HCT116 (cell line): ENCODE data around the gene VRK3. TPM values are rescaled to one million over a fixed set of nuclear protein-coding genes. Genes with fewer than 3 reads are reported as not detected.

ENCODE experiments used
- ATAC-seq: fragments of 200-7000 bp; cut with Tn5 transposase; 2 replicates; pipeline ENCODE4 v1.9.1; 2020; ENCODE audit warnings: mild to moderate bottlenecking, moderate library complexity
- BruUV-seq: library from RNA; stranded (reverse); fragments of 400-500 nt; replicated peaks from 2 replicates; lab custom pipeline; 2021; lab: Mats Ljungman, UMichigan
- CTCF ChIA-PET: fragments of 300-600 bp; sonication (Branson Sonifier 250); formaldehyde crosslinking; loops from one replicate; lab custom pipeline; 2021; ENCODE audit warnings: antibody characterized with exemption; lab: Charles Lee
- POLR2A ChIA-PET: fragments of 300-600, 350-600 bp; sonication (Branson Sonifier 250); formaldehyde crosslinking; loops from one replicate; lab custom pipeline; 2021; ENCODE audit warnings: antibody characterized with exemption; lab: Charles Lee
- RAD21 ChIA-PET, 2 experiments: fragments of 300-600 bp; sonication (Branson Sonifier 250); formaldehyde crosslinking; loops; one replicate each; lab custom pipeline; 2023; ENCODE audit warnings: low total read pairs in 2 of 2; ENCODE audit not compliant: uncharacterized antibody in 2 of 2, unreplicated experiment in 2 of 2, low non-redundant PET in 1 of 2; lab: Charles Lee
- DNase-seq: peaks from one replicate; pipeline ENCODE4 v3.0.0-alpha.2; 2010; ENCODE audit warnings: low read depth, low spot score
- H2AFZ ChIP-seq: fragments of 200-600 bp; shearing (Covaris generic), sonication (generic); 2 replicates; pipeline ENCODE4 v1.6.1; 2017; ENCODE audit warnings: low read depth, mixed run types, mixed read lengths, antibody characterized with exemption, low read length; ENCODE audit not compliant: poor library complexity, severe bottlenecking
- H3K27ac ChIP-seq: 2 replicates; pipeline ENCODE4 v1.5.1; 2012; ENCODE audit warnings: low read depth, low read length
- H3K27me3 ChIP-seq: fragments of 200-600 bp; sonication (generic); 2 replicates; pipeline ENCODE4 v1.6.1; 2016; ENCODE audit warnings: mixed run types, low read length, mixed read lengths; ENCODE audit not compliant: insufficient read depth
- H3K36me3 ChIP-seq, 2 experiments: fragments of 200-500 bp in 1 of 2; fragments of 200-600 bp in 1 of 2; sonication (Bioruptor generic) in 1 of 2; sonication (generic) in 1 of 2; 2 replicates each; pipeline versions ENCODE4 v1.5.1 to v1.6.1; 2014 to 2016; ENCODE audit warnings: low read length in 2 of 2, inconsistent platforms in 1 of 2, mixed read lengths in 1 of 2, mixed run types in 1 of 2; ENCODE audit not compliant: insufficient read depth in 2 of 2, control insufficient read depth in 1 of 2
- H3K4me1 ChIP-seq, 2 experiments: fragments of 200-600 bp in 1 of 2; sonication (generic) in 1 of 2; 2 replicates each; pipeline versions ENCODE4 v1.5.1 to v1.6.1; 2012 to 2017; ENCODE audit warnings: low read length in 2 of 2, inconsistent platforms in 1 of 2, mild to moderate bottlenecking in 1 of 2, mixed read lengths in 1 of 2, mixed run types in 1 of 2, moderate library complexity in 1 of 2; ENCODE audit not compliant: insufficient read depth in 2 of 2, control insufficient read depth in 1 of 2
- H3K4me2 ChIP-seq: fragments of 200-600 bp; sonication (generic); 2 replicates; pipeline ENCODE4 v1.6.1; 2017; ENCODE audit warnings: mixed run types, low read length, mixed read lengths
- H3K4me3 ChIP-seq, 2 experiments: fragments of 200-600 bp in 1 of 2; sonication (generic) in 1 of 2; replicated peaks in 1 of 2; 2 replicates each; pipeline ENCODE4 v1.5.1; 2011 to 2016; ENCODE audit warnings: low read length in 2 of 2, control low read depth in 1 of 2, low read depth in 1 of 2, mild to moderate bottlenecking in 1 of 2, mixed read lengths in 1 of 2, mixed run types in 1 of 2
- H3K79me2 ChIP-seq: fragments of 200-600 bp; sonication (generic); 2 replicates; pipeline ENCODE4 v1.6.1; 2017; ENCODE audit warnings: mild to moderate bottlenecking, mixed run types, low read length, moderate library complexity, mixed read lengths; ENCODE audit not compliant: insufficient read depth
- H3K9ac ChIP-seq: fragments of 200-600 bp; sonication (generic); 2 replicates; pipeline ENCODE4 v1.6.1; 2016; ENCODE audit warnings: low read length, mixed read lengths
- H3K9me2 ChIP-seq: fragments of 200-600 bp; sonication (generic), shearing (Covaris generic); 2 replicates; pipeline ENCODE4 v1.6.1; 2017; ENCODE audit warnings: mixed run types, mild to moderate bottlenecking, moderate library complexity; ENCODE audit not compliant: insufficient read depth
- H3K9me3 ChIP-seq, 2 experiments: fragments of 200-500 bp in 1 of 2; fragments of 200-600 bp in 1 of 2; sonication (Bioruptor generic) in 1 of 2; sonication (generic) in 1 of 2; 2 replicates each; pipeline ENCODE4 v1.6.1; 2014 to 2017; ENCODE audit warnings: low read length in 2 of 2, mixed read lengths in 2 of 2, inconsistent platforms in 1 of 2, low read depth in 1 of 2, mild to moderate bottlenecking in 1 of 2, mixed run types in 1 of 2, moderate library complexity in 1 of 2; ENCODE audit not compliant: control insufficient read depth in 1 of 2, insufficient read depth in 1 of 2
- H4K20me1 ChIP-seq: fragments of 200-600 bp; sonication (generic), shearing (Covaris generic); 2 replicates; pipeline ENCODE4 v1.6.1; 2017; ENCODE audit warnings: mixed run types, mild to moderate bottlenecking, moderate library complexity; ENCODE audit not compliant: insufficient read depth
- CBX3 ChIP-seq: IDR thresholded peaks from 2 replicates; pipeline ENCODE4 v1.6.1; 2012; ENCODE audit warnings: low read depth
- CEBPB ChIP-seq: IDR thresholded peaks from 2 replicates; pipeline ENCODE4 v1.6.1; 2012; ENCODE audit warnings: low read depth
- EGR1 ChIP-seq: IDR thresholded peaks from 2 replicates; pipeline ENCODE4 v1.6.1; 2012; ENCODE audit warnings: low read depth
- EZH2 ChIP-seq: fragments of 200-600 bp; sonication (generic); IDR thresholded peaks from 2 replicates; pipeline ENCODE4 v1.6.1; 2017; ENCODE audit warnings: antibody characterized with exemption, mixed run types
- EZH2phosphoT487 ChIP-seq: fragments of 200-600 bp; IDR thresholded peaks from 2 replicates; pipeline ENCODE4 v1.6.1; 2018; ENCODE audit warnings: antibody characterized with exemption, borderline replicate concordance
- FOSL1 ChIP-seq: IDR thresholded peaks from 2 replicates; pipeline ENCODE4 v1.6.1; 2012; ENCODE audit warnings: low read depth
- JUND ChIP-seq: IDR thresholded peaks from 2 replicates; pipeline ENCODE4 v1.6.1; 2012
- POLR2A ChIP-seq: IDR thresholded peaks from 2 replicates; pipeline ENCODE4 v1.7.0; 2011; ENCODE audit warnings: borderline replicate concordance; ENCODE audit not compliant: insufficient read depth, insufficient read length; ENCODE audit errors: extremely low read depth
- POLR2AphosphoS5 ChIP-seq: IDR thresholded peaks from 2 replicates; pipeline ENCODE4 v1.6.1; 2011; ENCODE audit warnings: mild to moderate bottlenecking, low read depth, low read length, moderate library complexity
- RAD21 ChIP-seq: IDR thresholded peaks from 2 replicates; pipeline ENCODE4 v1.6.1; 2012; ENCODE audit warnings: low read depth, mild to moderate bottlenecking
- SIN3A ChIP-seq: IDR thresholded peaks from 2 replicates; pipeline ENCODE4 v1.6.1; 2012; ENCODE audit warnings: low read depth
- SP1 ChIP-seq: IDR thresholded peaks from 2 replicates; pipeline ENCODE4 v1.6.1; 2012; ENCODE audit warnings: low read depth
- TCF7L2 ChIP-seq: IDR thresholded peaks from 2 replicates; pipeline ENCODE4 v1.7.0; 2011; ENCODE audit warnings: borderline replicate concordance, inconsistent platforms; ENCODE audit not compliant: insufficient read depth, insufficient read length; ENCODE audit errors: extremely low read depth
- YY1 ChIP-seq: IDR thresholded peaks from 2 replicates; pipeline ENCODE4 v1.6.1; 2011; ENCODE audit warnings: low read length, low read depth, moderate library complexity, mild to moderate bottlenecking; ENCODE audit not compliant: insufficient replicate concordance; ENCODE audit errors: extremely low read depth
- ZFX ChIP-seq: fragments of 450-650 bp; IDR thresholded peaks from 2 replicates; pipeline ENCODE4 v1.6.1; 2017
- intact Hi-C: fragments of 100-400 bp; cut with micrococcal nuclease; formaldehyde crosslinking; loops from 2 replicates; pipeline ENCODE4 v1.10.0; 2022
- total RNA-seq: library from RNA; stranded (reverse); gene quantifications from one replicate; pipeline ENCODE4 v1.2.1, GENCODE V29; 2021; ENCODE audit not compliant: unreplicated experiment
- TF ChIP-seq, protein P1 (sequence below), 3 experiments: fragments of 200-600 bp in 1 of 3; sonication (generic) in 1 of 3; IDR thresholded peaks in 2 of 3; conservative IDR thresholded peaks in 1 of 3; 2 replicates each; pipeline ENCODE4 v1.5.1; 2012 to 2017; ENCODE audit warnings: low read depth in 2 of 3, low read length in 2 of 3, antibody characterized with exemption in 1 of 3, borderline replicate concordance in 1 of 3, control low read depth in 1 of 3, mild to moderate bottlenecking in 1 of 3, mixed read lengths in 1 of 3, mixed run types in 1 of 3, moderate library complexity in 1 of 3; ENCODE audit not compliant: insufficient read depth in 1 of 3
- TF ChIP-seq, protein P2 (sequence below): IDR thresholded peaks from 2 replicates; pipeline ENCODE4 v1.6.1; 2012; ENCODE audit warnings: low read depth
- TF ChIP-seq, protein P3 (sequence below): IDR thresholded peaks from 2 replicates; pipeline ENCODE4 v1.6.1; 2012

VRK3 gene
- total RNA-seq, 1 experiment from 2014 or later, result 44.0 TPM

DNA sequence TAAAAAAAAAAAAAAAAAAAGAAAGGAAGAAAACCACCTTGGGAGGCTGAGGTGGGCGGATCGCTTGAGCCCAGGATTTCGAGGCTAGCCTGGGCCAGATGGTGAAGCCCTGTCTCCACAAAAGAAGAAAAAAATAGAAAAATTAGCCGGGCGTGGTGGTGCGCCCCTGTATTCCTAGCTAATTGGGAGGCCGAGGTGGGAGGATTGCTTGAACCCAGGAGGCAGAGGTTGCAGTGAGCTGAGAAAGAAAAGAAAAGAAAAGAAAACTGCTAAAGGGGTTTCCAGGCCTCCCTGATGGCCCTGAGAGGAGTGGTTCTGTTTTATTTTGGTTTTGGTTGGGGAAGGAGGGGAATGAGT, 1.4 kb upstream of the VRK3 start (continued):
- TF ChIP-seq EZH2 (no peak), JUND (no peak), SP1 (no peak), EGR1 (no peak), POLR2A (no peak), TCF7L2 (no peak)
- TF ChIP-seq, protein P1, sequence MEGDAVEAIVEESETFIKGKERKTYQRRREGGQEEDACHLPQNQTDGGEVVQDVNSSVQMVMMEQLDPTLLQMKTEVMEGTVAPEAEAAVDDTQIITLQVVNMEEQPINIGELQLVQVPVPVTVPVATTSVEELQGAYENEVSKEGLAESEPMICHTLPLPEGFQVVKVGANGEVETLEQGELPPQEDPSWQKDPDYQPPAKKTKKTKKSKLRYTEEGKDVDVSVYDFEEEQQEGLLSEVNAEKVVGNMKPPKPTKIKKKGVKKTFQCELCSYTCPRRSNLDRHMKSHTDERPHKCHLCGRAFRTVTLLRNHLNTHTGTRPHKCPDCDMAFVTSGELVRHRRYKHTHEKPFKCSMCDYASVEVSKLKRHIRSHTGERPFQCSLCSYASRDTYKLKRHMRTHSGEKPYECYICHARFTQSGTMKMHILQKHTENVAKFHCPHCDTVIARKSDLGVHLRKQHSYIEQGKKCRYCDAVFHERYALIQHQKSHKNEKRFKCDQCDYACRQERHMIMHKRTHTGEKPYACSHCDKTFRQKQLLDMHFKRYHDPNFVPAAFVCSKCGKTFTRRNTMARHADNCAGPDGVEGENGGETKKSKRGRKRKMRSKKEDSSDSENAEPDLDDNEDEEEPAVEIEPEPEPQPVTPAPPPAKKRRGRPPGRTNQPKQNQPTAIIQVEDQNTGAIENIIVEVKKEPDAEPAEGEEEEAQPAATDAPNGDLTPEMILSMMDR (IDR thresholded peaks at IDR 0.05 in 2 of 3, conservative IDR thresholded peaks at IDR 0.05 in 1 of 3; ENCODE audit: borderline replicate concordance in 1 of 3, insufficient read depth in 1 of 3, low read depth in 2 of 3, low read length in 2 of 3), result no peak

DNA sequence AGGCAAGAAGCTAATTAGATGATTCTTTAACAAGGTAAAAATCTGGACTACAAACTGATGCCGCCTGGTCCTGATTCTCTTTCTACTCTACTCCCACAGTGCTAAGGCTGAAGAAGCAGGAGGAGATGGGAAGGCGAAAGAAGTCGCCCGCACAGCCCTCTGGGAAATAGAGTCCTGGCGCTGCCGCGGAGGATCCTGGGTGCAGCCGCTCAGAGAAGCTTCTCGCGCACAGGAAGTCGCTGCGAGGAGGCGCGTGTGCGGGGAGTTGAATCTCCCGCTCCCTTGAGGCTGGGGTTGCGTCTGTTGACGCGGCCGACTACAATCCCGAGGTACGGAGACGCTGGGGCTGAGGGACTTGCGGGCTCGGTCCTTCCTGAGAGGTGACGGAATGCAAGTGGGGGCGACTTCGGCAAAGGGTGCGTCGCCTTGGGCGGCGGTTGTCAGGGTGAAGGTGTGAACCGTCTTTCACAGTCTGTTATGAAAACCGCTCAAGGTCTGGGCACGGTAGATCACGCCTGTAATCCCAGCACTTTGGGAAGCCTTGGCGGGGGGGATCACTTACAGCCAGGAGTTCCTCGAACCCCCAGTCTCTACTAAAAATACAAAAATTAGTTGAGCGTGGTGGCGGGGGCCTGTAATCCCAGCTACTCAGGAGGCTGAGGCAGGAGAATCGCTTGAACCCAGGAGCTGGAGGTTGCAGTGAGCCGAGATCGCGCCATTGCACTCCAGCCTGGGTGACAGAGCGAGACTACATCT, 800 bp upstream of the VRK3 start, which contains the start of gene ZNF473:
Gene ZNF473 (plus strand): TSS at position 212 of the 756 bp plus-strand sequence. CDS start 5,078 bp downstream, outside the sequence.
- H3K27me3 ChIP-seq, result no peaks in the 10 kb centered on the region
- H3K4me3 ChIP-seq, result peak within 1 kb of the TSS; percentile 68 to 100
- H3K9me2 ChIP-seq, result no peaks in the 10 kb centered on the region
- DNase-seq (no peak), ATAC-seq (peak; percentile 76)
- H3K36me3 ChIP-seq, result peaks cover 3 to 10% of the 10 kb centered on the region in 2 experiments; a peak in 1 of 4 replicates
- peaks cover 5 to 23% of the 10 kb centered on the region in 2 experiments; a peak in 2 of 4 replicates for H3K4me1 ChIP-seq
- 0 out of 2 replicates have a peak, but pooled peaks cover 5% of the 10 kb centered on the region for H4K20me1 ChIP-seq
- H3K9ac ChIP-seq, result peak within 1 kb of the TSS; percentile 94
- intact Hi-C loops, result loop anchor here (1.0 kb wide), 2 partner anchors 22 to 39 kb away; no protein-coding TSS in a partner anchor
- H3K79me2 ChIP-seq, result peaks cover 89% of the 10 kb centered on the region
- H2AFZ ChIP-seq, result peak within 1 kb of the TSS; percentile 81
- no TSS peak for BruUV-seq
- peak within 1 kb of the TSS; percentile 98 for H3K4me2 ChIP-seq
- POLR2A ChIA-PET, result no interaction called here
- RAD21 ChIA-PET, result no interaction called here
- CTCF ChIA-PET, result interaction anchor here (1.0 kb wide), 1 partner anchor 548 kb away, joined by 3 read pairs; no protein-coding TSS in a partner anchor
- H3K27ac ChIP-seq, result peak within 1 kb of the TSS; percentile 79
- H3K9me3 ChIP-seq, result no peaks in the 10 kb centered on the region
- TF ChIP-seq YY1 (peak; percentile 20), EGR1 (no peak), TCF7L2 (no peak), SP1 (no peak), EZH2phosphoT487 (no peak), FOSL1 (no peak), POLR2A (no peak), RAD21 (no peak), CEBPB (no peak), ZFX (no peak), SIN3A (no peak; the same call in 1 of the 2 replicates), CBX3 (peak; percentile 91; the same call in 1 of the 2 replicates), POLR2AphosphoS5 (peak; percentile 87)
- TF ChIP-seq, protein P2, sequence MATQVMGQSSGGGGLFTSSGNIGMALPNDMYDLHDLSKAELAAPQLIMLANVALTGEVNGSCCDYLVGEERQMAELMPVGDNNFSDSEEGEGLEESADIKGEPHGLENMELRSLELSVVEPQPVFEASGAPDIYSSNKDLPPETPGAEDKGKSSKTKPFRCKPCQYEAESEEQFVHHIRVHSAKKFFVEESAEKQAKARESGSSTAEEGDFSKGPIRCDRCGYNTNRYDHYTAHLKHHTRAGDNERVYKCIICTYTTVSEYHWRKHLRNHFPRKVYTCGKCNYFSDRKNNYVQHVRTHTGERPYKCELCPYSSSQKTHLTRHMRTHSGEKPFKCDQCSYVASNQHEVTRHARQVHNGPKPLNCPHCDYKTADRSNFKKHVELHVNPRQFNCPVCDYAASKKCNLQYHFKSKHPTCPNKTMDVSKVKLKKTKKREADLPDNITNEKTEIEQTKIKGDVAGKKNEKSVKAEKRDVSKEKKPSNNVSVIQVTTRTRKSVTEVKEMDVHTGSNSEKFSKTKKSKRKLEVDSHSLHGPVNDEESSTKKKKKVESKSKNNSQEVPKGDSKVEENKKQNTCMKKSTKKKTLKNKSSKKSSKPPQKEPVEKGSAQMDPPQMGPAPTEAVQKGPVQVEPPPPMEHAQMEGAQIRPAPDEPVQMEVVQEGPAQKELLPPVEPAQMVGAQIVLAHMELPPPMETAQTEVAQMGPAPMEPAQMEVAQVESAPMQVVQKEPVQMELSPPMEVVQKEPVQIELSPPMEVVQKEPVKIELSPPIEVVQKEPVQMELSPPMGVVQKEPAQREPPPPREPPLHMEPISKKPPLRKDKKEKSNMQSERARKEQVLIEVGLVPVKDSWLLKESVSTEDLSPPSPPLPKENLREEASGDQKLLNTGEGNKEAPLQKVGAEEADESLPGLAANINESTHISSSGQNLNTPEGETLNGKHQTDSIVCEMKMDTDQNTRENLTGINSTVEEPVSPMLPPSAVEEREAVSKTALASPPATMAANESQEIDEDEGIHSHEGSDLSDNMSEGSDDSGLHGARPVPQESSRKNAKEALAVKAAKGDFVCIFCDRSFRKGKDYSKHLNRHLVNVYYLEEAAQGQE, result no peak
- TF ChIP-seq, protein P3, sequence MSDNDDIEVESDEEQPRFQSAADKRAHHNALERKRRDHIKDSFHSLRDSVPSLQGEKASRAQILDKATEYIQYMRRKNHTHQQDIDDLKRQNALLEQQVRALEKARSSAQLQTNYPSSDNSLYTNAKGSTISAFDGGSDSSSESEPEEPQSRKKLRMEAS, result peak; percentile 99
